HCT116 (cell line): Measurements from ENCODE around the gene NUCB1. TPM values are rescaled to one million over a fixed set of nuclear protein-coding genes. Genes with fewer than 3 reads are reported as not detected.

Experiments used
- ATAC-seq: fragments of 200-7000 bp; cut with Tn5 transposase; 2 replicates; pipeline ENCODE4 v1.9.1; 2020; ENCODE audit warnings: mild to moderate bottlenecking, moderate library complexity
- BruUV-seq: library from RNA; stranded (reverse); fragments of 400-500 nt; replicated peaks from 2 replicates; lab custom pipeline; 2021; lab: Mats Ljungman, UMichigan
- CTCF ChIA-PET: fragments of 300-600 bp; sonication (Branson Sonifier 250); formaldehyde crosslinking; loops from one replicate; lab custom pipeline; 2021; ENCODE audit warnings: antibody characterized with exemption; lab: Charles Lee
- POLR2A ChIA-PET: fragments of 300-600, 350-600 bp; sonication (Branson Sonifier 250); formaldehyde crosslinking; loops from one replicate; lab custom pipeline; 2021; ENCODE audit warnings: antibody characterized with exemption; lab: Charles Lee
- RAD21 ChIA-PET, 2 experiments: fragments of 300-600 bp; sonication (Branson Sonifier 250); formaldehyde crosslinking; loops; one replicate each; lab custom pipeline; 2023; ENCODE audit warnings: low total read pairs in 2 of 2; ENCODE audit not compliant: uncharacterized antibody in 2 of 2, unreplicated experiment in 2 of 2, low non-redundant PET in 1 of 2; lab: Charles Lee
- DNase-seq: peaks from one replicate; pipeline ENCODE4 v3.0.0-alpha.2; 2010; ENCODE audit warnings: low read depth, low spot score
- H2AFZ ChIP-seq: fragments of 200-600 bp; shearing (Covaris generic), sonication (generic); 2 replicates; pipeline ENCODE4 v1.6.1; 2017; ENCODE audit warnings: low read depth, mixed run types, mixed read lengths, antibody characterized with exemption, low read length; ENCODE audit not compliant: poor library complexity, severe bottlenecking
- H3K27ac ChIP-seq: 2 replicates; pipeline ENCODE4 v1.5.1; 2012; ENCODE audit warnings: low read depth, low read length
- H3K27me3 ChIP-seq: fragments of 200-600 bp; sonication (generic); 2 replicates; pipeline ENCODE4 v1.6.1; 2016; ENCODE audit warnings: mixed run types, low read length, mixed read lengths; ENCODE audit not compliant: insufficient read depth
- H3K36me3 ChIP-seq, 2 experiments: fragments of 200-500 bp in 1 of 2; fragments of 200-600 bp in 1 of 2; sonication (Bioruptor generic) in 1 of 2; sonication (generic) in 1 of 2; 2 replicates each; pipeline versions ENCODE4 v1.5.1 to v1.6.1; 2014 to 2016; ENCODE audit warnings: low read length in 2 of 2, inconsistent platforms in 1 of 2, mixed read lengths in 1 of 2, mixed run types in 1 of 2; ENCODE audit not compliant: insufficient read depth in 2 of 2, control insufficient read depth in 1 of 2
- H3K4me1 ChIP-seq, 2 experiments: fragments of 200-600 bp in 1 of 2; sonication (generic) in 1 of 2; 2 replicates each; pipeline versions ENCODE4 v1.5.1 to v1.6.1; 2012 to 2017; ENCODE audit warnings: low read length in 2 of 2, inconsistent platforms in 1 of 2, mild to moderate bottlenecking in 1 of 2, mixed read lengths in 1 of 2, mixed run types in 1 of 2, moderate library complexity in 1 of 2; ENCODE audit not compliant: insufficient read depth in 2 of 2, control insufficient read depth in 1 of 2
- H3K4me2 ChIP-seq: fragments of 200-600 bp; sonication (generic); 2 replicates; pipeline ENCODE4 v1.6.1; 2017; ENCODE audit warnings: mixed run types, low read length, mixed read lengths
- H3K4me3 ChIP-seq, 2 experiments: fragments of 200-600 bp in 1 of 2; sonication (generic) in 1 of 2; replicated peaks in 1 of 2; 2 replicates each; pipeline ENCODE4 v1.5.1; 2011 to 2016; ENCODE audit warnings: low read length in 2 of 2, control low read depth in 1 of 2, low read depth in 1 of 2, mild to moderate bottlenecking in 1 of 2, mixed read lengths in 1 of 2, mixed run types in 1 of 2
- H3K79me2 ChIP-seq: fragments of 200-600 bp; sonication (generic); 2 replicates; pipeline ENCODE4 v1.6.1; 2017; ENCODE audit warnings: mild to moderate bottlenecking, mixed run types, low read length, moderate library complexity, mixed read lengths; ENCODE audit not compliant: insufficient read depth
- H3K9ac ChIP-seq: fragments of 200-600 bp; sonication (generic); 2 replicates; pipeline ENCODE4 v1.6.1; 2016; ENCODE audit warnings: low read length, mixed read lengths
- H3K9me2 ChIP-seq: fragments of 200-600 bp; sonication (generic), shearing (Covaris generic); 2 replicates; pipeline ENCODE4 v1.6.1; 2017; ENCODE audit warnings: mixed run types, mild to moderate bottlenecking, moderate library complexity; ENCODE audit not compliant: insufficient read depth
- H3K9me3 ChIP-seq, 2 experiments: fragments of 200-500 bp in 1 of 2; fragments of 200-600 bp in 1 of 2; sonication (Bioruptor generic) in 1 of 2; sonication (generic) in 1 of 2; 2 replicates each; pipeline ENCODE4 v1.6.1; 2014 to 2017; ENCODE audit warnings: low read length in 2 of 2, mixed read lengths in 2 of 2, inconsistent platforms in 1 of 2, low read depth in 1 of 2, mild to moderate bottlenecking in 1 of 2, mixed run types in 1 of 2, moderate library complexity in 1 of 2; ENCODE audit not compliant: control insufficient read depth in 1 of 2, insufficient read depth in 1 of 2
- H4K20me1 ChIP-seq: fragments of 200-600 bp; sonication (generic), shearing (Covaris generic); 2 replicates; pipeline ENCODE4 v1.6.1; 2017; ENCODE audit warnings: mixed run types, mild to moderate bottlenecking, moderate library complexity; ENCODE audit not compliant: insufficient read depth
- ATF3 ChIP-seq: IDR thresholded peaks from 2 replicates; pipeline ENCODE4 v1.6.1; 2012
- CBX3 ChIP-seq: IDR thresholded peaks from 2 replicates; pipeline ENCODE4 v1.6.1; 2012; ENCODE audit warnings: low read depth
- ELF1 ChIP-seq: IDR thresholded peaks from 2 replicates; pipeline ENCODE4 v1.6.1; 2012; ENCODE audit warnings: low read depth, borderline replicate concordance
- EZH2 ChIP-seq: fragments of 200-600 bp; sonication (generic); IDR thresholded peaks from 2 replicates; pipeline ENCODE4 v1.6.1; 2017; ENCODE audit warnings: antibody characterized with exemption, mixed run types
- FOSL1 ChIP-seq: IDR thresholded peaks from 2 replicates; pipeline ENCODE4 v1.6.1; 2012; ENCODE audit warnings: low read depth
- POLR2A ChIP-seq: IDR thresholded peaks from 2 replicates; pipeline ENCODE4 v1.7.0; 2011; ENCODE audit warnings: borderline replicate concordance; ENCODE audit not compliant: insufficient read depth, insufficient read length; ENCODE audit errors: extremely low read depth
- RAD21 ChIP-seq: IDR thresholded peaks from 2 replicates; pipeline ENCODE4 v1.6.1; 2012; ENCODE audit warnings: low read depth, mild to moderate bottlenecking
- SIN3A ChIP-seq: IDR thresholded peaks from 2 replicates; pipeline ENCODE4 v1.6.1; 2012; ENCODE audit warnings: low read depth
- SP1 ChIP-seq: IDR thresholded peaks from 2 replicates; pipeline ENCODE4 v1.6.1; 2012; ENCODE audit warnings: low read depth
- SRF ChIP-seq: IDR thresholded peaks from 2 replicates; pipeline ENCODE4 v1.6.1; 2012; ENCODE audit warnings: low read depth
- TCF7L2 ChIP-seq: IDR thresholded peaks from 2 replicates; pipeline ENCODE4 v1.7.0; 2011; ENCODE audit warnings: borderline replicate concordance, inconsistent platforms; ENCODE audit not compliant: insufficient read depth, insufficient read length; ENCODE audit errors: extremely low read depth
- YY1 ChIP-seq: IDR thresholded peaks from 2 replicates; pipeline ENCODE4 v1.6.1; 2011; ENCODE audit warnings: low read length, low read depth, moderate library complexity, mild to moderate bottlenecking; ENCODE audit not compliant: insufficient replicate concordance; ENCODE audit errors: extremely low read depth
- ZNF274 ChIP-seq: fragments of 200-500 bp; sonication (Bioruptor generic); IDR thresholded peaks from 2 replicates; pipeline ENCODE4 v1.6.1; 2014; ENCODE audit warnings: mild to moderate bottlenecking, low read depth, low read length, inconsistent platforms
- intact Hi-C: fragments of 100-400 bp; cut with micrococcal nuclease; formaldehyde crosslinking; loops from 2 replicates; pipeline ENCODE4 v1.10.0; 2022
- total RNA-seq: library from RNA; stranded (reverse); gene quantifications from one replicate; pipeline ENCODE4 v1.2.1, GENCODE V29; 2021; ENCODE audit not compliant: unreplicated experiment
- TF ChIP-seq, protein P1 (sequence below): IDR thresholded peaks from 2 replicates; pipeline ENCODE4 v1.6.1; 2011; ENCODE audit warnings: mild to moderate bottlenecking, low read length, moderate library complexity; ENCODE audit not compliant: insufficient replicate concordance; ENCODE audit errors: extremely low read depth
- TF ChIP-seq, protein P2 (sequence below), 3 experiments: fragments of 200-600 bp in 1 of 3; sonication (generic) in 1 of 3; IDR thresholded peaks in 2 of 3; conservative IDR thresholded peaks in 1 of 3; 2 replicates each; pipeline ENCODE4 v1.5.1; 2012 to 2017; ENCODE audit warnings: low read depth in 2 of 3, low read length in 2 of 3, antibody characterized with exemption in 1 of 3, borderline replicate concordance in 1 of 3, control low read depth in 1 of 3, mild to moderate bottlenecking in 1 of 3, mixed read lengths in 1 of 3, mixed run types in 1 of 3, moderate library complexity in 1 of 3; ENCODE audit not compliant: insufficient read depth in 1 of 3

The NUCB1 gene
- total RNA-seq, 1 experiment from 2014 or later: 88.8 TPM

DNA sequence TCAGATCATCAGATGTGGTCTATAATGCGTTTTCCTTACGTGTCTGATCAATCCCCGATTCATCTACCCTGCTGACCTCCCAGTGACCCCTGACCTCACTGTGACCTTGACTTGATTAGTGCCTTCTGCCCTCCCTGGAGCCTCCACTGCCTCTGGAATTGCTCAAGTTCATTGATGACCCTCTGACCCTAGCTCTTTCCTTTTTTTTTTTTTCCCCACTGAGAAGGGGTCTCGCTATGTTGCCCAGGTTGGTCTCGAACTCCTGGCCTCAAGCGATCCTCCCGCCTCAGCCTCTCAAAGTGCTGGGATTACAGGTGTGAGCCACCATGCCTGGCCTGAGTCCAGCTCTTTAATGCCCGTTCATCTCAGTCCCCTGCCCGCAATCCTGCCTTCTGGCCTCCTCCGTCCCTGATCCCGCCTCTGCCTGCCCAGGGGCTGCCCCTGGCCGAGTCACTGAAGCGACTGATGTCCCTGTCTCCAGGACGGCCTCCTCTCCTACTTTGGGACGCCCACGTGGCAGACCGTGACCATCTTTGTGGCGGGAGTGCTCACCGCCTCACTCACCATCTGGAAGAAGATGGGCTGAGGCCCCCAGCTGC, 61.0 kb downstream of the NUCB1 start:
- no peak overlapping the region for H3K4me3 ChIP-seq
- intact Hi-C loops: no loop called here
- H3K9ac ChIP-seq: no peak overlapping the region
- H3K4me1 ChIP-seq: peaks cover 35 to 51% of the 10 kb centered on the region in 2 experiments
- no peaks in the 10 kb centered on the region for H3K27me3 ChIP-seq
- H3K9me3 ChIP-seq: no peaks in the 10 kb centered on the region
- H3K36me3 ChIP-seq: peaks cover 0 to 7% of the 10 kb centered on the region in 2 experiments; a peak in 1 of 4 replicates
- peaks cover 14% of the 10 kb centered on the region for H3K79me2 ChIP-seq
- BruUV-seq: no TSS peak
- ChIA-PET POLR2A (interaction anchor here (0.6 to 1.5 kb wide), 6 partner anchors 9 to 89 kb away, joined by 3 to 12 read pairs (median 4); partner anchors contain the start of genes DHDH, GYS1, NUCB1 and PPP1R15A), RAD21 (no interaction called here), CTCF (interaction anchor here (1.2 to 1.3 kb wide), 2 partner anchors 9 to 32 kb away, joined by 3 to 8 read pairs; partner anchors contain the start of gene RUVBL2)
- peaks cover 3% of the 10 kb centered on the region; the same call in 1 of the 2 replicates for H4K20me1 ChIP-seq
- H3K27ac ChIP-seq: peak overlapping the region; percentile 98
- TF ChIP-seq SIN3A: no peak
- TF ChIP-seq SRF: no peak
- TF ChIP-seq, protein P1, sequence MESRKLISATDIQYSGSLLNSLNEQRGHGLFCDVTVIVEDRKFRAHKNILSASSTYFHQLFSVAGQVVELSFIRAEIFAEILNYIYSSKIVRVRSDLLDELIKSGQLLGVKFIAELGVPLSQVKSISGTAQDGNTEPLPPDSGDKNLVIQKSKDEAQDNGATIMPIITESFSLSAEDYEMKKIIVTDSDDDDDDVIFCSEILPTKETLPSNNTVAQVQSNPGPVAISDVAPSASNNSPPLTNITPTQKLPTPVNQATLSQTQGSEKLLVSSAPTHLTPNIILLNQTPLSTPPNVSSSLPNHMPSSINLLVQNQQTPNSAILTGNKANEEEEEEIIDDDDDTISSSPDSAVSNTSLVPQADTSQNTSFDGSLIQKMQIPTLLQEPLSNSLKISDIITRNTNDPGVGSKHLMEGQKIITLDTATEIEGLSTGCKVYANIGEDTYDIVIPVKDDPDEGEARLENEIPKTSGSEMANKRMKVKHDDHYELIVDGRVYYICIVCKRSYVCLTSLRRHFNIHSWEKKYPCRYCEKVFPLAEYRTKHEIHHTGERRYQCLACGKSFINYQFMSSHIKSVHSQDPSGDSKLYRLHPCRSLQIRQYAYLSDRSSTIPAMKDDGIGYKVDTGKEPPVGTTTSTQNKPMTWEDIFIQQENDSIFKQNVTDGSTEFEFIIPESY: no peak
- no peak for TF ChIP-seq ELF1
- no peak for TF ChIP-seq POLR2A
- no peak for TF ChIP-seq FOSL1
- no peak for TF ChIP-seq ZNF274
- no peak for TF ChIP-seq SP1
- no peak for TF ChIP-seq RAD21
- TF ChIP-seq CBX3: no peak
- no peak for TF ChIP-seq ATF3
- TF ChIP-seq EZH2: no peak
- TF ChIP-seq, protein P2, sequence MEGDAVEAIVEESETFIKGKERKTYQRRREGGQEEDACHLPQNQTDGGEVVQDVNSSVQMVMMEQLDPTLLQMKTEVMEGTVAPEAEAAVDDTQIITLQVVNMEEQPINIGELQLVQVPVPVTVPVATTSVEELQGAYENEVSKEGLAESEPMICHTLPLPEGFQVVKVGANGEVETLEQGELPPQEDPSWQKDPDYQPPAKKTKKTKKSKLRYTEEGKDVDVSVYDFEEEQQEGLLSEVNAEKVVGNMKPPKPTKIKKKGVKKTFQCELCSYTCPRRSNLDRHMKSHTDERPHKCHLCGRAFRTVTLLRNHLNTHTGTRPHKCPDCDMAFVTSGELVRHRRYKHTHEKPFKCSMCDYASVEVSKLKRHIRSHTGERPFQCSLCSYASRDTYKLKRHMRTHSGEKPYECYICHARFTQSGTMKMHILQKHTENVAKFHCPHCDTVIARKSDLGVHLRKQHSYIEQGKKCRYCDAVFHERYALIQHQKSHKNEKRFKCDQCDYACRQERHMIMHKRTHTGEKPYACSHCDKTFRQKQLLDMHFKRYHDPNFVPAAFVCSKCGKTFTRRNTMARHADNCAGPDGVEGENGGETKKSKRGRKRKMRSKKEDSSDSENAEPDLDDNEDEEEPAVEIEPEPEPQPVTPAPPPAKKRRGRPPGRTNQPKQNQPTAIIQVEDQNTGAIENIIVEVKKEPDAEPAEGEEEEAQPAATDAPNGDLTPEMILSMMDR (IDR thresholded peaks at IDR 0.05 in 2 of 3, conservative IDR thresholded peaks at IDR 0.05 in 1 of 3; ENCODE audit: borderline replicate concordance in 1 of 3, insufficient read depth in 1 of 3, low read depth in 2 of 3, low read length in 2 of 3): no peak
- no peak for TF ChIP-seq YY1
- TF ChIP-seq TCF7L2: no peak
- H3K4me2 ChIP-seq: peak overlapping the region; percentile 83; the same call in 1 of the 2 replicates
- DNase-seq: no peak
- ATAC-seq: no peak
- H2AFZ ChIP-seq: no peak overlapping the region
- no peaks in the 10 kb centered on the region for H3K9me2 ChIP-seq
